Measurements from ENCODE around the gene NEDD4L. TPM values are rescaled to one million over a fixed set of nuclear protein-coding genes. Genes with fewer than 3 reads are reported as not detected.

NEDD4L gene
- total RNA-seq, 1 experiment from 2014 or later = 42.9 TPM

DNA sequence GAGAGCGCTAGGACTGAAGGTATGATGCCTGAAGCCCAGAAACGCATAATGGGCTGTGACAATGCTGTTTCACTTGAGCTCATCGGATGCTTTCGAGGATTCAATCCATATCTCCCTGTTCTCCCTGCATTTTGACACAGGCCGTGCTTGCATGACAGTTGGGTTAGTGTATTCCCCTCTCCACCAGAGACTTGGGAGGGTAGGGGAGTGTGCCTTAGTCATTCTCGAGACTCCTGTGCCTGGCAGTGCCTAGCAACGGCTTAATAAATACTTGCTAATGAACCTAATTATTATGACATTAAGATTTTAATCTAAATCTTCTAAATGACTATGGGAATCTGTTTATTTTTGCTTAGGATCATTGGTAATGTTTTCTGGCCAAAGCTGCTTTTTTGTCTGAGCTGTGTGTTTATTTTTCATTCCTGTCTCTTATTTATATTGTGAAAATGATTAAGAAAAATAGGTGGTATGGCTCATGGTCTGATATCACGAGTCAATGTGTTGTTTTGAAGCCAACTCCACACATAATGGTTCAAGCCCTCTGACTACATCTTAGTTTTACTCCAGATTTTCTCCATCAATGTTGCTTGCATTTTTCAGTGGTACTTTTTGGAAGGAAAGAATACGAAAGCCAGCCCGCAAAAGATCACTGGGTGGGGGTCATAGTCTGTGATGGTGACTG, 61.3 kb downstream of the NEDD4L start:
- ATAC-seq (no peak), DNase-seq (ENCODE audit: low read depth, low spot score) (no peak)
- POLR2A ChIA-PET = no interaction called here

DNA sequence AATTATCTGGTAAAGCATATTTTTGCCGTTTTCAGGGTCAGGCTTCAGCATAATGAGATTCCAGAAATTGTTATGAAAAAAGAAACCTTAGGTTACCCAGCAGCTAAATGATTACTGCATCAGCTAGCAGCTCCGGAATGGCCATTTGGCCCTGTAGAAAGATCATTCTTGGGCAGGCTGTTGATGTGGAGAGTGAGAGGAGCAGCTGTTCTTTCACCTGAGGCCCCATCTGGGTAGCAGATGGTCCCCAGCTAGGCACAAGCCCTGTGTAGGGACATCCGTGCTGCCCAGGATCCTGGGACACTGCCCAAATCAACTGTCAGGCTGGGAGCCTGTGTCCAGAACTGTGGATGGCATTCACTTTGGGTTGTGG, 61.8 kb downstream of the NEDD4L start:
- no peaks in the 10 kb centered on the region for H3K27me3 ChIP-seq (ENCODE audit: control insufficient read depth, insufficient read depth, low read length)
- no peak for TF ChIP-seq REST (IDR thresholded peaks at IDR 0.05; ENCODE audit: insufficient read depth in 1 of 2, low read depth in 2 of 2, low read length in 1 of 2)
- TF ChIP-seq CTCF (IDR thresholded peaks at IDR 0.05) = no peak
- no peak for TF ChIP-seq TCF7L2 (IDR thresholded peaks at IDR 0.05; ENCODE audit: low read depth, low read length)
- TF ChIP-seq SIN3A (IDR thresholded peaks at IDR 0.05; ENCODE audit: borderline replicate concordance, insufficient read depth, low read depth, low read length) = no peak
- TF ChIP-seq POLR2AphosphoS5 (IDR thresholded peaks at IDR 0.05; ENCODE audit: low read depth, low read length) = no peak
- CTCF ChIA-PET = no interaction called here
- ATAC-seq (no peak), DNase-seq (ENCODE audit: low read depth, low spot score) (no peak)
- in situ Hi-C loops (cut with HindIII; ENCODE audit: low pct_unique_long_range_greater_than_20kb, low sequenced_read_pairs) (no loop called here), intact Hi-C loops (cut with micrococcal nuclease; ENCODE audit: unreplicated experiment) (no loop called here)
- no peaks in the 10 kb centered on the region for H3K36me3 ChIP-seq (ENCODE audit: control insufficient read depth, insufficient read depth, low read length)
- no peak overlapping the region for H3K27ac ChIP-seq (ENCODE audit: low read length)
- BruUV-seq (replicated peaks) = no TSS peak
- no peaks in the 10 kb centered on the region for H3K4me1 ChIP-seq (ENCODE audit: control insufficient read depth, insufficient read depth, low read length)
- H3K9me3 ChIP-seq (ENCODE audit: control insufficient read depth, insufficient read depth, low read depth, low read length) = no peaks in the 10 kb centered on the region
- POLR2A ChIA-PET = no interaction called here
- H3K4me3 ChIP-seq (ENCODE audit: low read depth in 2 of 2, low read length in 2 of 2) = no peak overlapping the region

More for the DNA sequence above, 61.3 kb downstream of the NEDD4L start:
- no TSS peak for BruUV-seq (replicated peaks)
- TF ChIP-seq SIN3A (IDR thresholded peaks at IDR 0.05; ENCODE audit: borderline replicate concordance, insufficient read depth, low read depth, low read length) (no peak), POLR2AphosphoS5 (IDR thresholded peaks at IDR 0.05; ENCODE audit: low read depth, low read length) (no peak), CTCF (IDR thresholded peaks at IDR 0.05) (no peak), TCF7L2 (IDR thresholded peaks at IDR 0.05; ENCODE audit: low read depth, low read length) (no peak), REST (IDR thresholded peaks at IDR 0.05; ENCODE audit: insufficient read depth in 1 of 2, low read depth in 2 of 2, low read length in 1 of 2) (no peak)
- no peaks in the 10 kb centered on the region for H3K9me3 ChIP-seq (ENCODE audit: control insufficient read depth, insufficient read depth, low read depth, low read length)
- no peak overlapping the region for H3K4me3 ChIP-seq (ENCODE audit: low read depth in 2 of 2, low read length in 2 of 2)
- H3K4me1 ChIP-seq (ENCODE audit: control insufficient read depth, insufficient read depth, low read length) = no peaks in the 10 kb centered on the region
- intact Hi-C loops (cut with micrococcal nuclease; ENCODE audit: unreplicated experiment) (no loop called here), in situ Hi-C loops (cut with HindIII; ENCODE audit: low pct_unique_long_range_greater_than_20kb, low sequenced_read_pairs) (no loop called here)
- H3K36me3 ChIP-seq (ENCODE audit: control insufficient read depth, insufficient read depth, low read length) = no peaks in the 10 kb centered on the region
- CTCF ChIA-PET = interaction anchor here (0.6 kb wide), 1 partner anchor 171 kb away, joined by 15 read pairs; no protein-coding TSS in a partner anchor
- H3K27me3 ChIP-seq (ENCODE audit: control insufficient read depth, insufficient read depth, low read length) = no peaks in the 10 kb centered on the region
- H3K27ac ChIP-seq (ENCODE audit: low read length) = no peak overlapping the region
